ENCODE measurements around the gene GPR157. TPM values are rescaled to one million over a fixed set of nuclear protein-coding genes. Genes with fewer than 3 reads are reported as not detected.

The GPR157 gene
- total and polyA plus RNA-seq, 2 of the 13 experiments (the other 11 are each of a cell fraction or from before 2014, with no cell fraction given) = 10.1 to 19.2 TPM

- POLR2A ChIA-PET = no interaction called here
- Histone ChIP-seq H3K27me3 (ENCODE audit: control insufficient read depth in 1 of 2, insufficient read depth in 2 of 2, low read length in 2 of 2) (peaks cover 0 to 46% of the 10 kb centered on the region in 2 experiments; a peak in 2 of 5 replicates), H3K4me2 (ENCODE audit: low read depth, low read length) (no peak overlapping the region), H3K4me1 (ENCODE audit: insufficient read depth, low read length) (peaks cover 12% of the 10 kb centered on the region), H3K4me3 (replicated peaks in 1 of 3; ENCODE audit: insufficient read depth in 1 of 3, low read depth in 2 of 3, low read length in 3 of 3) (no peak overlapping the region), H3K79me2 (ENCODE audit: insufficient read depth, low read length) (no peaks in the 10 kb centered on the region), H2AFZ (ENCODE audit: low read length) (no peak overlapping the region), H3K9ac (ENCODE audit: insufficient read depth, low read depth, low read length) (no peak overlapping the region), H4K20me1 (ENCODE audit: insufficient read depth, low read length) (no peaks in the 10 kb centered on the region), H3K27ac (ENCODE audit: extremely low read length, insufficient read depth, low read length) (no peak overlapping the region), H3K9me3 (ENCODE audit: low read length) (no peaks in the 10 kb centered on the region), H3K36me3 (replicated peaks in 1 of 2; ENCODE audit: control insufficient read depth in 1 of 2, insufficient read depth in 2 of 2, low read length in 2 of 2) (no peaks in the 10 kb centered on the region)
- BruUV-seq (replicated peaks) = no TSS peak
- no peak for DNase-seq (ENCODE audit: low spot score)
- in situ Hi-C loops (cut with HindIII; ENCODE audit: extremely low pct_ligation_motif_present, low pct_unique_long_range_greater_than_20kb) = no loop called here
- TF ChIP-seq JUND (CRISPR knock-in tag; IDR thresholded peaks at IDR 0.05) (no peak), SIX1 (CRISPR knock-in tag; IDR thresholded peaks at IDR 0.05; ENCODE audit: borderline replicate concordance) (no peak), ARID4A (CRISPR knock-in tag; IDR thresholded peaks at IDR 0.05; ENCODE audit: borderline replicate concordance) (no peak), GPN1 (CRISPR knock-in tag; IDR thresholded peaks at IDR 0.05; ENCODE audit: borderline replicate concordance) (no peak), ZNF44 (CRISPR knock-in tag; IDR thresholded peaks at IDR 0.05) (no peak), POLR2A (IDR thresholded peaks at IDR 0.05; ENCODE audit: insufficient read depth in 1 of 2, low read depth in 2 of 2, low read length in 2 of 2) (no peak), TFDP1 (CRISPR knock-in tag; IDR thresholded peaks at IDR 0.05; ENCODE audit: borderline replicate concordance) (no peak), FOXK2 (IDR thresholded peaks at IDR 0.05) (no peak)
- FAIRE-seq = no peak
- 35% methylated on average over 3 of the region's 3 CpGs for WGBS (ENCODE audit: low lambda C conversion rate)
- no peak for ATAC-seq
- CTCF ChIA-PET (ENCODE audit: low intra/inter-chr PET ratio, low total read pairs) = no interaction called here
- intact Hi-C loops (cut with micrococcal nuclease; ENCODE audit: unreplicated experiment) = no loop called here
Observed at GRCh38 chr1:9081473-9081872, 47.4 kb downstream of the GPR157 start.

Data from HepG2 (cell line).